GM19351 (cell line): ENCODE measurements around the gene TRABD.
"Not testable (repeated sequence)": the region's sequence is repeated elsewhere in the genome, so short reads cannot be mapped to it uniquely, and the experiment has no call there.

Experiments
- ATAC-seq: cut with Tn5 transposase; IDR thresholded peaks from one replicate; pipeline ENCODE4 v1.9.1; 2021; ENCODE audit warnings: mild to moderate bottlenecking, moderate library complexity; ENCODE audit not compliant: unreplicated experiment

The TRABD gene

DNA sequence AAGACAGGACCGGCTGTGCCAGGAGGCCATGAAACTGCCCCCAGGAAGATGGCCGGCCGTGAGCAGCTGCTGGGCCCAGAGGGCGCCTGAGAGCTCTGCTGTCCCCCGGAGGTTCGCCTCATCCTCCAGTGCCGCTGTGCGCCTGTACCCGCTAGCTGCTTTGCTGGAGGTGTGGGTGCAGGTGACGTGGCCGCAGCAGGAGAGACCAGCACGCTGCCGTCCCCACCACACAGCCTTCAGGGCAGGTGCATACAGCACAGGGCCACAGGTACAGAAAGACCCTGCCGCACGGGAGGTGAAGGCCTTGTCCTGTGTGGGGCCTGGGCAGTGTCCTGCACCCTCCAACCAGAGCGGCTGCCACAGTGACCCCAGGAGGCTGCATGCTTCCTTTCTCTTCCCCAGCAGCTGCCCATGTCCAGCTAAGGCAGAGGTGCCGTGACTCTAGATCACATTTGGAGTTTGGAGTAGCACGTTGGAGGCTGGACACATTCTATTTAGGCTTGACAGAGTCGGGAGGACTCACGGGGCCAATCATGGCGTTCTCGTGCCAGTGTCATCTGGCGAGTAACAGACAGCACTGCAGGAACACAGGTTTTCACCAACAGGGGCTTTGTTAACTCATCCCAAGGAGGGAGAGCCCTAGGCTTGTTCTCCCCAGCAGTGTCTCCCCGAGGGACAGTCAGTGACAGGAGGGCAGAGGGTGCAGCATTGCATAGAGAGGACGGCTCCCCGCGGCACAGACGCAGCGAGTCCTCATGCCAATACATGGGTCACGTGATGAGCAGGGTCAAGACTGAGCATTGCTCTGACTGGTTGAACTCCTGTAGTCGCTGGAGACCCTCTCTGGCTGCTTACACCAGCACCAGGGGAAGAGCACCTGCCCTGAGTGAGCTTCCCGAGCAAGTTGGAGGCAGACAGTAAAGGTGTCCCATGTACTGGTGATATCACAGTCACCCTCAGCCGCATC, 33.9 kb upstream of the TRABD start:
- ATAC-seq = no peak

DNA sequence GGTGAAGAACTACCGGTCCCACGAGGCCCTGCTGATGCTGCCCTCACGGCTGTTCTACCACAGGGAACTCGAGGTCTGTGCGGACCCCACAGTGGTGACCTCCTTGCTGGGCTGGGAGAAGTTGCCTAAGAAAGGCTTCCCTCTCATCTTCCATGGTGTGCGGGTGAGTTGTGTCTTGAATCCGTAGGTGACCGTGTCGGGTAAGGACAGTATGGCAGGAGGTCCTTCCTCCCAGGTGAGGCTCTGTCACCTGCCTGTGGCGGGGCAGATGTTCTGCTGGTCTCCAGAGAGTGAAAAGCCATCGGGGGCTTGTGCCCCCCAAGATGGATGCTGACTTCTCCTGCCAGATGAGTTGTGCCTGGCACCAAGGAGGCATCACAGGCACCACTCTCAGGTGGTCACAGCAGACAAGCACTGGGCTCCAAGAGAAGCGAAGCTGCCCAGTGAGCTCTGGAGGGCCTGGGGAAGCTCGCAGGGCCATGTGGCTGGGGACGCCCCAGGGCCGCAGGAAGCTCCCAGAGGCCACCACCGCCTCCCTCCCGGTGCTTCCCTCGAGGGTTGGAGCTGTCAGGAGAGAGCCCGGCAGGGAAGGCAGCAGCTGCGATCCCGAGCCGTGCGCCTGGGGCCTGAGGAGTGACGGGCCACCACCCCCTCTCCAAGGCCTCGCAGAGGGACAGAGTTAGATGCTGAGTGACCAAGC, 32.5 kb upstream of the TRABD start:
- no peak for ATAC-seq

DNA sequence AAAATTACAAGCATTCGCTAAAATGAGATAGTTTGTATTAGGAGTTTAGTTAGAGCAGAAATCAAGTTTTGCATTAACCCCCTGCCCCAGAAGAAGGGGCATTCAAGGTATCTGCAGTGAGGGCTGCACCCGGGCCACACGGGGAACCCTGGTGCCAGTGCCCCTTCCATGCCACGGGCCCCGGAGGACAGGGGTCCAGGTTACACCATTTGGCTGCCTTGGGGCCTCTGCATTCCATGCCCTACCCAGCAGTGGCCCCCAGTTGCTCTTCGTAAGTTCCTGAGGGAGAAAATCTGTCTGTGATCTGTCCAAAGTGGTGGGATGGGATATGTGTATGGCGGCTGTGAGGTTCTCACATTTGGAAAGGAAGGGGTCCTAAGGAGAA, 32.0 kb upstream of the TRABD start:
- ATAC-seq = no peak

DNA sequence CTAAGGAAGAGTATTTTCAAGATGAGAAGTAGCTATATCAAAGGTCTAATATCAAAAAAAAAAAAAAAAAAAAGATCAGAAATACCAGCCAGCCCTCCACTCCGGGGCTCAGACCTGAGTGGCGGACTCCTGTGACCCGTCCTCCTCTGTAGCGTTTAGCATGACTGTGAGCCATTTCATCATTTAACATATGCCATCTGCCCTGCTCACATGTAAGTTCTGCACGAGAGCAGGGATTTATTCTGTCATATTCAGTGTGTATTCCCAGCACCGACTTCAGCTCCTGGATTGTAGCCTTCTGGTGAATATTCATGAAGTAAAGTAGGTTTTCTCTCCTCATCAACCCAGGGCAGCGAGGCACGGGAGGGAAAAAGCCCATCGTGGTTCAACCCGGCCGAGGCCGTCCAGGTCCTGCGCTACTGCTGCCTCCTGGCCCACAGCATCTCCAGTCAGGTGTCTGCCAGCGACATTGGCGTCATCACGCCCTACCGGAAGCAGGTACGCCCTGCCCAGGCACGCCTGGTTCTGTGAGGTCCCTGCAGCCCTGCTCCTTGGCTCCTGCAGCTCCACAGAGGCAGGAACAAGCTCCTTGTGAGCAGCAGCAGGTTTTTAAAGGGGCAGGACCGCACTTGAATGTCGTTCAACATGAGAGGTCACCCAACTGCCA, 27.9 kb upstream of the TRABD start:
- no peak for ATAC-seq

DNA sequence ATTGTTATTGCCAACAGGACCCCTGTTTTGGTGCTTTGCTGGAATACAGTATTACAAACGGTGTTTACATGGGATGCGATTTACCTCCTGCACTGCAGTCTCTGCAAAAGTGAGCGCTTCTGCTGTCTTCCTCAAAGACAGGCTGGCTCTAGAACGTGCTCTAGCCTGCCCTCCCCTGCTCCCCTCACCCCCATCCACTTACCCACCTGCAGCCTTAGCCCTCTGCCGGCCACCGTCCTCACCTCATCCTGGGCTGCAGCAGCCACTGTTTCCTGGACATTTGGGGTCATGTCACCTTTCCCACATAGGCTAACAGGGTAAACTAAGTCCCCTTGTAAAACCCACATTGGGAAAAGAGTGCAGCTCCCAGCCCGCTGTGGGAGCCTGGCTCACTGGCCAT, 24.8 kb upstream of the TRABD start:
- ATAC-seq = no peak

DNA sequence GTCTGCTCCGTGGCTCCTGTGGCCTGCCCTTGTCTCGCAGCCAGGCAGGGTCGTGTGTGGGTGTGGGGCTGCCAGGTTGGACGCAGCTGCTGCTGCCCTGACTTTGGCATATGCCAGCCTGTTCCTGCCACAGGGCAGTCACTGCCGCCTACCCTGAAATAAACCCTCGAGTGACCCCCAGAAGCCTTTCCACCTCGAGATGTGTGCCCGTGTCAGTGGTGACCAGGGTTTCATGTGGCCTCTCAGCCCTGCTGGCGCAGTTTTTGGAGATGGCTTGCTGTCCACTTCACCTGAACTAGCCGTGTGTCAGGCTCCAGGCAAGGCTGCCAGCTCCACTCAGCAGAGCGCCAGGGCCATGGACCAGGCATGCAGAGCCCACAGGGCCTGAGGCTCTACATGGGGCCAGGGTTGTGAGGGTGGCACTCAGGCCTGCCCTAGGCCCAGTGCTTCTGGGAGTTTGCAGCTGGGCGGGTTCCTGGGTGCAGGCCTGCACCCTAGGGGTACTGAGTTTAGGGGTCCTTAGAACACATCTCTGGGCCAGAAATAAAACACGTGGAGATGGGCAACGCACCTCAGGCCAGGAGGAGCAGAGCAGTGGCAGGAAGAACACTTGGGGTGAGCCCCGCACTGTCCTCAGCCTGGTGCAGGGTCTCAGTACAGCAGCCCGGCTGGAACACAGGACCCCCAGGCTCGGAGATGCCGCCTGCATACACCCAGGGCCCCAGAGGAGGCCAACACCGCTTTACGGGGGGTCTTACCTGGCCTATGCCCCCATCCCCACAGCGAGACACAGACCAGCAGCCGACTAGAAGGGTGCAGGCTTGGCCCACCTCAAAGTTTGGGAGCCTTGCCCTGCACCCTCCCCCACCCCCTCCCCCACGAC, 24.0 kb upstream of the TRABD start:
- ATAC-seq = no peak

DNA sequence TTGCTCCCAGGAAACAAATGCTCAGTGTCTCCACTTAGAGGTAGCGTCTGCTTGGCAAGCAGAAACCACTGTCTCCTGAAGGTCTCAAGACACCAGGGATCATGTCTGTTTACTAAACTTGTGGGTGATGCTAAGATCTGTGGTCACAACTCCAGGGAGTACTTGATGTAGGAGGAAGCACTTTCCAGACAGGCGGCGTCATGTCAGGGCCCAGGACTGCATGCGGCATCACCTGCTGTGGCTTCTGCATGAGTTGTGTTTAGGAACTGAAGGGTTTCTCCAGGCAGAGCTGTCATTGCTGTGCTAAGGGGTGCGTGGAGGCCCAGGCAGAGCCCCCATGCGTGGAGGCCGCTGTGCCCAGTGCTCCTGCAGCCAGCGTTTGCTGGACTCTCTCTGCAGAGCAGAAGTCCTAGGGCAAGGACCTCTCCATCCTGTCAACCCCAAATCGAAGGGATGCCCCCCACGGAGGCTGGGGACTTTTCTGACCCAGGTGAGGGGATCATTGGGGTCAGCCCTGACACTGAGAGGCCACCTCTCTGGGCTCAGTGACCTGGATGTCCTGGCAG, 23.2 kb upstream of the TRABD start:
- no peak for ATAC-seq

DNA sequence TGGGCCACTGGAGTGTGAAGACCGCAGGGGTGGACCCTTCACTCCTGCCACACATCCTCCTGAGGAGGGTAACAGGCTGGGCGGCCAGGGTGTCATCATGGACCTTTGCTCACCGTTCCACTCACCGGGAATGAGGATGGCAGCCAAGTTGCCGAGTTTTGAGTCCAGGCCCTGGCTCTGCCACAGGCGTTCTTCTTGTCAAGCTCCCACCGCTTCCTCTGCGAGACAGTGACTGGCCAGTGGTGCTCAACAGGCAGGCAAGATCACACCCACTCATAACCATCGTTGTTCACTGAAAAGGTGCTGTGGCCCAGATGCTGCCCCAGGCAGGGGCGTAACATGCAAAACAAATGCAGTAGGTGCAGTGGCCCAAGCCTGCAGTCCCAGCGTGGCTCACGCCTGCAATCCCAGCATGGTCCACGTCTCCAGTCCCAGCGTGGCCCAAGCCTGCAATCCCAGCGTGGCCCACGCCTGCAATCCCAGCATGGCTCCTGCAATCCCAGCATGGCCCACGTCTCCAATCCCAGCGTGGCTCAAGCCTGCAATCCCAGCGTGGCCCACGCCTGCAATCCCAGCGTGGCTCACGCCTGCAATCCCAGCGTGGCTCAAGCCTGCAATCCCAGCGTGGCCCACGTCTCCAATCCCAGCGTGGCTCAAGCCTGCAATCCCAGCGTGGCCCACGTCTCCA, 20.1 kb upstream of the TRABD start:
- ATAC-seq = no peak

DNA sequence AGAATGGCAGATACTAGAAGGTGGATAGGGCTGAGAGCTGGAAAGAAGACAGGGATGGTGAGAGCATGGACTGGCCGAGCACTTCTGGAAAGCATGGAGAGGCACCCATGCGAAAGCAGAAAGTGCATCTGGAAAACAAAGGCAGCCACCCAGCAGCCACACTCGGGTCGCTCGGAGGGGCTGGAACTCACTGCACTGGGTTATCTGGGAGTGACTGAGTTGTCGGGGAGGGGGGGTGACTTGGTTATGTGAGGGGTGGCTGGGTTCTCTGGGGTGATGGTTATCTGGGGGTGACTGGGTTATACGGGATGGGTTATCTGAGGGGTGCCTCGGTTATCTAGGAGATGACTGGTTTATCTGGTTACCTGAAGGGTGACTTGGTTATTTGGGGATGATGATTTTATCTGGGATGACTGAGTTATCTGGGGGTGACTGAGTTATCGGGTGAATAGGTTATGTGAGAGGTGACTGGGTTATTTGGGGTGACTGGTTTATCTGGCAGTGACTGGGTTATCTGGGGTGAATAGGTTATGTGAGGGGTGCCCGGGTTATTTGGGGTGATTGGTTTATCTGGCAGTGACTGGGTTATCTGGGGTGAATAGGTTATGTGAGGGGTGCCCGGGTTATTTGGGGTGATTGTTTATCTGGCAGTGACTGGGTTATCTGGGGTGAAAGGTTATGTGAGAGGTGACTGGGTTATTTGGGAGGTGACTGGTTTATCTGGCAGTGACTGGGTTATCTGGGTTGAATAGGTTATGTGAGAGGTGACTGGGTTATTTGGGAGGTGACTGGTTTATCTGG, 17.8 kb upstream of the TRABD start:
- no peak for ATAC-seq

DNA sequence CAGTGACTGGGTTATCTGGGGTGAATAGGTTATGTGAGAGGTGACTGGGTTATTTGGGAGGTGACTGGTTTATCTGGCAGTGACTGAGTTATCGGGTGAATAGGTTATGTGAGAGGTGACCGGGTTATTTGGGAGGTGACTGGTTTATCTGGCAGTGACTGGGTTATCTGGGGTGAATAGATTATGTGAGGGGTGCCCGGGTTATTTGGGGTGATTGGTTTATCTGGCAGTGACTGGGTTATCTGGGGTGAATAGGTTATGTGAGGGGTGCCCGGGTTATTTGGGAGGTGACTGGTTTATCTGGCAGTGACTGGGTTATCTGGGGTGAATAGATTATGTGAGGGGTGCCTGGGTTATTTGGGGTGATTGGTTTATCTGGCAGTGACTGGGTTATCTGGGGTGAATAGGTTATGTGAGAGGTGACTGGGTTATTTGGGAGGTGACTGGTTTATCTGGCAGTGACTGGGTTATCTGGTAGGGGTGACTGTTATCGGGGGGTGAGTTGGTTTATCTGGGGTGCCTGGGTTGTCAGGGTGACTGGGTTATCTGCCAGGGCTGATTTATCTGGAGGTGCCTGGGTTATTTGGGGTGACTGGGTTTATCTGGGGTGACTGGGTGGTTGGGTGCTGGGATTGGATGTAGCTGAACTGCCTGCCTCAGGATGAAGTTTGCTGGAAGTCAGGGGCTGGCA, 17.1 kb upstream of the TRABD start:
- not testable (repeated sequence) for ATAC-seq

DNA sequence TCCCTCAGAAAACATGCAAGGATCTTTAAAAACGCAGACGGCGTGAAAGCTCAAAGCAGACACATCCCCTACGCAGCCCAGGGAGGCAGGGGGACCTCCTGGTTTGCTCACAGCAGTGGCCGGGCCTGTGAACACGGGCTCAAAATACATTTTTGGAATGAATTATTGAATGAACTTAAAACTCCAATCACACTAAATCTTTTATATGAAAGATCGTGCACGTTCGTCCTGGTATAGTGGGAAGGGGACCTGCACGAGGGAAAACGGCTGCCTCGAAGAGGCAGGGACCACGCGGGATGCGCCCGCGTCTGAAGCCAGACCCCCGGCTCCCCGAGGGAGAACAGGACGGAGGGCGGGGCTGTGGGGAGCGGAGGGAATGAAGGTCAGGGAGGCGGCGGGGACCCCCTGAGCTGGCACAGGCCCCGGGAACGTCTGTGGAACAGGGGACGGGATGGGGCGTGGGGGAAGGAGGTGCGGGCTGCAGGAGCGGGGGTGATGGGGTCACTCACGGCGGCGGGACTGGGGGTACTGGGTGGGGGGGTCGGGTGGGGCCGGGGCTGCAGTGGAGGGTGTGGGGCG, 16.4 kb upstream of the TRABD start:
- no peak for ATAC-seq

DNA sequence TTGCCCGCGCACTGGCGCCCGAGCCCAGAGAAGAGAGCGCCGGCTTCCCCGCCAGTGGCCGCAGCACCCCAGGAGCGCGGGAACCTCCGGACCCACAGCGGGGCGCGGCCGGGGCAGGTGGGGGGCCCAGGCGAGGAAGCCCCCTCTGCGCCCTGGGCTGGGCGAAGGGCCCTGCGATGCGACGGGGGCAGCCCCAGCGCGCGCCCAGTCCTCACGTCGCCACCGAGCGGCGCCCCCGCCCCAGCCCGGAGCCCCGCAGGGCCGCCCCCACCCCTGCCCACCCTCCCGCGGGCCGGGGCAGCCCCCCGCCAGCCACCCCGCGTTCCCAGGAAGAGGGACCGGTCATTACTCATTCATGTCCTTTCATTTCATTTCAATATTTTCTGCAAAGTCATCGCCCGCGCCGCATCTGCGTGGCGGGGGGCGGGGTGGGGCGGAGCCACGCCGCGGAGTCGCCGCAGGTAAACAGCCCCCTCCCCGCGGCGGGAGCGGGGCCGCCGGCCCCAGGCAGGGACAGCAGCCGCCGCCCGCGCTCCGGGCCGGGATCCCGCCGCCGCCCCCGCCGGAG, 15.9 kb upstream of the TRABD start:
- ATAC-seq = no peak

DNA sequence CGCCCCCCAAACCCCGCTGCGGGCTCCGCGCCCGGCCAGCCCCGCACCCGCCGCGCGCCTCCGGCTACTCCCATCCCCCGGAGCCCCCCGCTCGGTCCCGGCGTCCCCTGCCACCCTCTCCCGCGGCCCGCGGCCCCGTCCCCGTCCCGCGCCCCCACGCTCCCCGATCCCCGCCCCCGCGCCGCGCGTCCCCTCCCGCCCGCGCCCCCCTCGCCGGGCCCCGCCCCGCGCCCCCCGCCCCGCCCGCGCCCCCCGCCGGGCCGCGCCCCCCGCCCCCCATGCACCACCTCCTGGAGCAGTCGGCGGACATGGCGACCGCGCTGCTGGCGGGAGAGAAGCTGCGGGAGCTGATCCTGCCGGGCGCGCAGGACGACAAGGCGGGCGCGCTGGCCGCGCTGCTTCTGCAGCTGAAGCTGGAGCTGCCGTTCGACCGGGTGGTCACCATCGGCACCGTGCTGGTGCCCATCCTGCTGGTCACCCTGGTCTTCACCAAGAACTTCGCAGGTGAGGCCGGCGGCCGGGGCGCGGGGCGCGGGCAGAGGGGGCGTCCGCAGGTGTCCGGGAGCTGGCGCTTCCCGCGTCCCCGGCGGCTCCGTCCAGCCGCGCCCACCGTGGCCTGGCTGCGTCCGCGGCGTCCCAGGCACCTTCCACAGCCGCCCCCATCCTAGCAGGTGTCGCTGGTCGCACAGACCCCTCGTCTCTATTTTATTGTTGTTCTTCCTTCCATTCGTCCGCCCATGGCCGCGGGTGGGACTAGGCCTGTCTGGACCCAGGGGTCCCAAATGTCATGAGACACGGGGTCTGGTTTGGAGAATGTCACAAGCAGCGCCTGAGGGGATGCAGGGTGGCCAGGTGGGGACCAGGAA, 15.0 kb upstream of the TRABD start, which contains the start of gene PANX2:
Gene PANX2, plus strand, starts transcription at position 279 of the 866 bp plus-strand sequence. Its CDS starts 0 bp downstream, at position 279.
- ATAC-seq = no peak

DNA sequence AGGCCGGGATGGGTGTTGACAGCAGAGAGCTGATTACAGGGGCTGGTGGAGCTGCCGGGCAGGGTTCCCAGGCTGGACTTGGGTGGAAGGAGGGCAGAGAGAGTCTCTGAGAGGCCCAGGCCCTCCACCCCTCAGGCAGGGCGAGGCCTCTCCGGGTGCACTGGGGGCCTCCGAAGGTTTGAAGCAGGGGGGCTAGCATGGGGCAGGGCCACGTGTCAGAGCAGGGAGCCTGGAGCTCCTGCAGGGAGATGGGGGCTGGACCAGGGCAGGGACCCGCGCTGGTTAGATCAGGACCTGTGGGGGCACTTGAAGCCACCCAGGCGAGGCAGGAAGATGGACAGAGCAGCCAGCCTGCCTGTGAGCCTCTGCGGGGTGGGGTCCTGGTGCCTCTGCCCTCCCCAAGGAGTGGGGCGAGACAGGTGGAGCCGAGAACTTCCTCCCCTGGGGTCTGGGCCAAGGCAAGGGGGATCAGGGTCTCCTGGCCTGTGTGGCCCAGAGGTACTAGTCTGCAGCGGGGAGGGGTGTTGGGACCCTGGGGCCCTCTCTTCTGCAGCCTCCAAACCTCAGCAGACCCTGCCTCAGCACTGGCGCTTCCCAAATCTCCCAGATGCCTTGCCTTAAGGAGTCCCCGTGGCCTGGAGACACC, 14.3 kb upstream of the TRABD start:
- ATAC-seq = no peak

DNA sequence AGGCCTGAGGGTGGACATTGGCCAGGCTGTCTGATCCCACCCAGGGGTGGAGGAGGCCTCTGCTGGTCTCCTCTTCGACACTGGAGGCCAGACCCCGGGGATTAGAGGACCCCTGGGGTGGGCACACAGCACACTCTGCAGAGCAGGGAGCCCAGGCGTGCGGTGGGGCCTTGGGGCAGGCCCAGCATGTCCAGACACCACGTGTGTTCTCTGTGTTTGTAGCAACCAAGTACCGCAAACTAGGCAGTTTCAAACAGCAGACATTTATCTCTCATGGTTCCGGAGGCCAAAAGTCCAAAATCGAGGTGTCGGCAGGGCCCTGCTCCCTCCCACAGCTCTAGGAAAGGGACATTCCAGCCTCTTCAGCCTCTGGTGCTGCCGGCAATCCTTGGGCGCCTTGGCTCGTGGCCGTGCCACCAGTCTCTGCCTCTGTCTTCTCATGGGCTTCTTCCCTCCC, 13.7 kb upstream of the TRABD start:
- ATAC-seq = no peak
